ENCODE measurements around the gene SYT1. TPM values are rescaled to one million over a fixed set of nuclear protein-coding genes. Genes with fewer than 3 reads are reported as not detected.

The SYT1 gene
- total RNA-seq, 1 experiment from 2014 or later = 15.8 TPM

- Histone ChIP-seq H3K4me2 (ENCODE audit: insufficient read depth, insufficient read length, low read length) (no peak overlapping the region), H2AFZ (ENCODE audit: low read length) (no peak overlapping the region)
These were observed 99.9 kb downstream of the SYT1 start for GRCh38 chr12:78964521-78964920.

More at GRCh38 chr12:78964521-78964920, 99.9 kb downstream of the SYT1 start:
- Histone ChIP-seq H3K79me1 (ENCODE audit: insufficient read depth, low read depth, low read length, poor library complexity, severe bottlenecking) (no peaks in the 10 kb centered on the region), H2AK5ac (ENCODE audit: insufficient read length, low read length) (no peak overlapping the region), H2BK120ac (ENCODE audit: low read depth, low read length, poor library complexity, severe bottlenecking) (no peak overlapping the region), H3K9ac (ENCODE audit: extremely low read depth, insufficient read length, low read length) (no peak overlapping the region), H3K79me2 (ENCODE audit: insufficient read depth, low read length) (no peaks in the 10 kb centered on the region), H3K56ac (ENCODE audit: insufficient read length, low read depth, low read length) (no peak overlapping the region), H3T11ph (ENCODE audit: low read length) (no peak overlapping the region), H2BK15ac (ENCODE audit: low read depth, low read length) (no peak overlapping the region), H4K20me1 (ENCODE audit: control insufficient read depth, insufficient read depth, insufficient read length) (no peaks in the 10 kb centered on the region), H3K14ac (ENCODE audit: insufficient read depth, low read length) (no peak overlapping the region), H3K27me3 (ENCODE audit: insufficient read depth, low read length) (no peaks in the 10 kb centered on the region), H3K23me2 (ENCODE audit: insufficient read length, low read depth, low read length, poor library complexity, severe bottlenecking) (no peaks in the 10 kb centered on the region), H3K4ac (ENCODE audit: low read depth, low read length) (no peak overlapping the region), H3K23ac (ENCODE audit: insufficient read length, low read depth, low read length) (no peak overlapping the region), H4K91ac (ENCODE audit: insufficient read length, low read depth, low read length) (no peak overlapping the region), H3K27ac (ENCODE audit: insufficient read length, low read depth, low read length) (no peak overlapping the region), H3K18ac (ENCODE audit: insufficient read length, low read depth, low read length) (no peak overlapping the region), H2BK12ac (ENCODE audit: insufficient read length, low read depth, low read length) (no peak overlapping the region), H3K9me3 (ENCODE audit: control insufficient read depth, low read depth, low read length) (no peaks in the 10 kb centered on the region), H2BK20ac (ENCODE audit: low read depth, low read length, poor library complexity, severe bottlenecking) (no peak overlapping the region), H4K8ac (replicated peaks; ENCODE audit: insufficient read length, low read depth, low read length) (no peak overlapping the region), H4K5ac (ENCODE audit: insufficient read length, low read depth, low read length) (no peak overlapping the region), H2BK5ac (ENCODE audit: insufficient read length, low read length) (no peak overlapping the region), H3K4me1 (ENCODE audit: insufficient read depth, low read length) (no peaks in the 10 kb centered on the region)
- Mint-ChIP-seq H3K27me3 (ENCODE audit: low read depth) (no peaks in the 10 kb centered on the region), H3K4me1 (no peaks in the 10 kb centered on the region), H3K36me3 (ENCODE audit: insufficient read depth in 1 of 3, low read depth in 3 of 3) (no peaks in the 10 kb centered on the region), H3K4me3 (no peak overlapping the region), H3K9me3 (no peaks in the 10 kb centered on the region), H3K27ac (no peak overlapping the region)
- DNase-seq = no peak
- TF ChIP-seq CTCF (conservative IDR thresholded peaks at IDR 0.05) = no peak

Measured in H9 (cell line).